ENCODE results near the gene ARHGEF11.
A peak's percentile ranks its signal among the peaks of the same experiment; 100 is the strongest.
"Not testable (repeated sequence)": the region's sequence is repeated elsewhere in the genome, so short reads cannot be mapped to it uniquely, and the experiment has no call there.

The ARHGEF11 gene

GRCh38 chr1:156927215-156928042 is 118.1 kb downstream of the ARHGEF11 start:
- DNase-seq, result peak; percentile 37

GRCh38 chr1:156926695-156927094 is 118.8 kb downstream of the ARHGEF11 start:
- DNase-seq, result not testable (repeated sequence)

- DNase-seq, result no peak
Measured at GRCh38 chr1:156926175-156926574, 119.4 kb downstream of the ARHGEF11 start.

- DNase-seq, result no peak
Measured at GRCh38 chr1:156925154-156926010, 120.2 kb downstream of the ARHGEF11 start.

GRCh38 chr1:156924478-156925153 is 120.9 kb downstream of the ARHGEF11 start:
- no peak for DNase-seq

- DNase-seq, result no peak
Measured at GRCh38 chr1:156923670-156924477, 121.7 kb downstream of the ARHGEF11 start.

- no peak for DNase-seq
Measured at GRCh38 chr1:156922986-156923669, 122.4 kb downstream of the ARHGEF11 start.

- DNase-seq, result no peak
Measured at GRCh38 chr1:156921053-156921529, 124.5 kb downstream of the ARHGEF11 start.

- DNase-seq, result peak; percentile 19
Measured at GRCh38 chr1:156920233-156921052, 125.1 kb downstream of the ARHGEF11 start, which contains the start of gene LRRC71. TSS of gene LRRC71 (plus strand) at chr1:156920632. CDS start at chr1:156920804, 172 bp downstream.

- DNase-seq, result no peak
Measured at GRCh38 chr1:156914440-156914856, 131.1 kb downstream of the ARHGEF11 start.

- DNase-seq, result no peak
Measured at GRCh38 chr1:156913809-156914387, 131.6 kb downstream of the ARHGEF11 start.

- DNase-seq, result no peak
Measured at GRCh38 chr1:156912861-156913808, 132.4 kb downstream of the ARHGEF11 start.

- no peak for DNase-seq
Measured at GRCh38 chr1:156912310-156912709, 133.2 kb downstream of the ARHGEF11 start.

GRCh38 chr1:156911577-156912298 is 133.8 kb downstream of the ARHGEF11 start:
- DNase-seq, result no peak

- DNase-seq, result peak; percentile 22
Measured at GRCh38 chr1:156910309-156910782, 135.2 kb downstream of the ARHGEF11 start.

GRCh38 chr1:156909671-156910070 is 135.9 kb downstream of the ARHGEF11 start:
- DNase-seq, result no peak

- no peak for DNase-seq
Measured at GRCh38 chr1:156908955-156909354, 136.6 kb downstream of the ARHGEF11 start.

- DNase-seq, result no peak
Measured at GRCh38 chr1:156908541-156908940, 137.0 kb downstream of the ARHGEF11 start.
